ENCODE measurements around the gene ARL13B.

The ARL13B gene

DNA sequence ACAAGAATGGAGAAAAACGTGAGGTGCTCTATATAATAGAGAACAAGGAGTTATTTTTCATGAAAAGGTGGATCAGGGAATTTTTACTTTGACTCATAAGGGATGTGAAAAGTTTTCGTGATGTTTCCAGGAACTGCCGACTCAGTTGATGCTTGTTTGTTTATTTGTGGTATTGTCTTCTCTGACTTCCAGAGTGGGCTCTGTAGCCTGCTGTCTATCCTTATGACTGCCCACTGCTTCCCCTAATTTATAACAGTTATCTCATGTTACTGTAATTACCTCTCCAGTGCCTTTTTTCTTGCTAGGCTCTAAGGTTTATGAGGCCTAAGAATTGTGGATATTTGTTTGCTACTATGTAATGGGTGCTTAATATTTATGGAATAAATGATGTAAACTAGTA, 12.3 kb downstream of the ARL13B start:
- WGBS (ENCODE audit: insufficient coverage, insufficient read length), result 100% methylated on average over 1 of the region's 3 CpGs
- no peak for DNase-seq (ENCODE audit: low read depth, low spot score)
- Histone ChIP-seq H3K27me3 (ENCODE audit: control insufficient read depth, insufficient read depth, low read length) (no peaks in the 10 kb centered on the region), H3K36me3 (ENCODE audit: control insufficient read depth, insufficient read depth, low read length) (no peaks in the 10 kb centered on the region), H3K4me1 (ENCODE audit: control insufficient read depth, insufficient read depth, low read length) (0 out of 2 replicates have a peak, but pooled peaks cover 1% of the 10 kb centered on the region), H3K27ac (ENCODE audit: low read length) (no peak overlapping the region), H3K4me3 (ENCODE audit: low read length) (no peak overlapping the region), H3K9me3 (ENCODE audit: control insufficient read depth, insufficient read depth, low read length) (no peaks in the 10 kb centered on the region)

DNA sequence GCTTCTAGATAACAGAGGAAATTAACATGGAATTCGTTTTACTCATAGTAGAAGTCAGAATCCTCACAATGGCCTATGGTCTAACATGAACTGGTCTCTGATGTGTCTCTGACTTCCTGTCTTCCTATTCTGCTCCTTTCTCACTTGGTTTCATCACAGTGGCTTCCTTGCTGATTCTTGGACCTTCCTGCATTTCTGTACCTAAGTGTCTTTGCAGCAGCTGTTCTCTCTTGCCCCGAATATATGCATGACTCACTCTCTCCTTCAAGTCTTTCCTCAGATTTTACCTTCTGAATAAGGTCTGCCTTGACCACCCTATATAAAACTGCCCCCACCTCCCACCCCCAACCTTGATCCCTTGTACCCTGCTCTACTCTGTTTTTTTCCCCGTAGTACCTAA, 14.1 kb downstream of the ARL13B start:
- no peak for DNase-seq (ENCODE audit: low read depth, low spot score)
- no peaks in the 10 kb centered on the region for H3K9me3 ChIP-seq (ENCODE audit: control insufficient read depth, insufficient read depth, low read length)
- no peaks in the 10 kb centered on the region for H3K27me3 ChIP-seq (ENCODE audit: control insufficient read depth, insufficient read depth, low read length)
- no CpG with 5 or more reads among the region's 3 CpGs for WGBS (ENCODE audit: insufficient coverage, insufficient read length)
- no peak overlapping the region for H3K27ac ChIP-seq (ENCODE audit: low read length)
- 0 out of 2 replicates have a peak, but pooled peaks cover 1% of the 10 kb centered on the region for H3K4me1 ChIP-seq (ENCODE audit: control insufficient read depth, insufficient read depth, low read length)
- H3K36me3 ChIP-seq (ENCODE audit: control insufficient read depth, insufficient read depth, low read length), result no peaks in the 10 kb centered on the region
- H3K4me3 ChIP-seq (ENCODE audit: low read length), result no peak overlapping the region

DNA sequence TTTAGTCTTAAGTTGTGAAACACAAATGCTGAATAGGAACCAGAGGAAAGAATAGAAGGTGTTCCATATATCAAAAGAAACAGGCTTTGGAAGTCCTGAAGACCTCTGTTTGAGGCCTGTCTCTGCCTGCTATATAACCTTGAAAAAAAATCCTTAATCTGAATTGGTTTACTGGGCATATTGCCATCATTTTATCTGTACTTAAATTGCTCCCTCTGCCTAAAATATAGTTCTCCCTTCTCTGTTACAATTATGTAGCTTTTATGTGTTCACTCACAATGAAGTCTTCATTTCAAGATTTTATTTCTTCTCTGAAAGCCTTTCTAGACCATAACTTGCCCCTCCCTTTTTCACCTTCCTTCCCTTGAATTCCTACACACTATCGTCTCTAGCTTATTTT, 21.2 kb downstream of the ARL13B start:
- Histone ChIP-seq H3K27me3 (ENCODE audit: control insufficient read depth, insufficient read depth, low read length) (no peaks in the 10 kb centered on the region), H3K9me3 (ENCODE audit: control insufficient read depth, insufficient read depth, low read length) (no peaks in the 10 kb centered on the region), H3K36me3 (ENCODE audit: control insufficient read depth, insufficient read depth, low read length) (no peaks in the 10 kb centered on the region), H3K4me3 (ENCODE audit: low read length) (no peak overlapping the region), H3K27ac (ENCODE audit: low read length) (no peak overlapping the region), H3K4me1 (ENCODE audit: control insufficient read depth, insufficient read depth, low read length) (no peaks in the 10 kb centered on the region)
- no CpG with 5 or more reads among the region's 1 CpG for WGBS (ENCODE audit: insufficient coverage, insufficient read length)
- no peak for DNase-seq (ENCODE audit: low read depth, low spot score)

DNA sequence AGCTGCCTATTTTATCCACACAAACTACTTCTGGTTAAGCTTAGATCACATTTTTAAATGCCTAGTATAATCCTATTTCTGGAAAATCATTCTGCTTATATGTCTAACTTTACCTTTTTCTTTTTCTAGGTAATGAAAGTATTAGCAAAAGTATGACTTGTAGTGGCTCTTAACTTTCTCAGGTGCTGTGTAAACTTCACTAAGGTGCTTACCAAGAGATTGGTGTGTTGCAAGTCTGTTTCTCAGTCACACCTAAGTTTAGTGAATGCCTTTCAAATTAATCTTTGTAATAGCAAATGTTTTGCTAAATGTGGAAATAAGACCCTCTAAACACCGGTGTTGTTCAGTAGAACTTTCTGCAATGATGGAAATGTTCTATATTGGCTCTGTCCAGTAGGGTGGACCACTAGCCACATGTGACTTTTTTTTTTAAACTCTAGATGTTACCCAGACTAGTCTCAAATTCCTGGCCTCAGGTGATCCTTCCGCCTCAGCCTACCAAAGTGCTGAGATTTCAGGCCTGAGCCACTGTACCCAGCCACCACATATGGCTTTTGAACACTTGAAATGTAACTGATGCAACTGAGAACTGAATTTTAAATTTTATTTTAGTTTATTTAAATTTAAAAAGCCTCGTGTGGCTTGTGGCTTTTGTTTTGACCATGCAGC, 22.0 kb downstream of the ARL13B start:
- H3K36me3 ChIP-seq (ENCODE audit: control insufficient read depth, insufficient read depth, low read length), result no peaks in the 10 kb centered on the region
- H3K9me3 ChIP-seq (ENCODE audit: control insufficient read depth, insufficient read depth, low read length), result no peaks in the 10 kb centered on the region
- no CpG with 5 or more reads among the region's 3 CpGs for WGBS (ENCODE audit: insufficient coverage, insufficient read length)
- no peak for DNase-seq (ENCODE audit: low read depth, low spot score)
- no peak overlapping the region for H3K27ac ChIP-seq (ENCODE audit: low read length)
- no peaks in the 10 kb centered on the region for H3K4me1 ChIP-seq (ENCODE audit: control insufficient read depth, insufficient read depth, low read length)
- no peaks in the 10 kb centered on the region for H3K27me3 ChIP-seq (ENCODE audit: control insufficient read depth, insufficient read depth, low read length)
- no peak overlapping the region for H3K4me3 ChIP-seq (ENCODE audit: low read length)

DNA sequence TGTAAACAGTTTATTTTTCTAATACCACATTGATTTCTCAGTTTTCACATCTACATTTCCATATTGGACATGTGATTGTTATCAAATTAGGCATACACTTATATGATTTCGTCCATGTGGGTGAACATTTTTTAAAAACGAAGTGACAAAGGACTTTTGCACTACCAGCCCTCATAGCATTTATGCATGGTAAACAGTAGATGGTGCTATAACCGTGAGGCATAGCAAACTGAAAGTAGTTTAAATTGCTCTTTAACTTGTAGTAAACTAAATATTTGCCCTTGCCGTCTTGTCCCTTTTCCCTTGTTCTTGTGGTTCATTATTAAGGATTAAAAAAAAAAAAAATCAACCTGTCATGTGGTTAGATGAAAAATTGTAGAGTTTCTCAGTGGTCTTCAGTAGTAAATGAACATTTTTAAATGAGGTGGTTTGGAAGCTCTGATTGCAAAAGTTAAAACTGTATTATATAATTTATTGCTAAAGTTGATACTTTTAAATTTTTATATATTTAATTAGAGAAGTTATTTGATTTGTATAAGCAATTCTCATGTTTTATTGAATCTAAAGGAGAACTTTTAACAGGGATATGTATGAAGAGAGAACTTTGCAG, 24.5 kb downstream of the ARL13B start:
- DNase-seq (ENCODE audit: low read depth, low spot score), result no peak
- H3K27ac ChIP-seq (ENCODE audit: low read length), result no peak overlapping the region
- H3K9me3 ChIP-seq (ENCODE audit: control insufficient read depth, insufficient read depth, low read length), result no peaks in the 10 kb centered on the region
- H3K36me3 ChIP-seq (ENCODE audit: control insufficient read depth, insufficient read depth, low read length), result no peaks in the 10 kb centered on the region
- no peaks in the 10 kb centered on the region for H3K27me3 ChIP-seq (ENCODE audit: control insufficient read depth, insufficient read depth, low read length)
- no CpG with 5 or more reads among the region's 4 CpGs for WGBS (ENCODE audit: insufficient coverage, insufficient read length)
- H3K4me1 ChIP-seq (ENCODE audit: control insufficient read depth, insufficient read depth, low read length), result no peaks in the 10 kb centered on the region
- no peak overlapping the region for H3K4me3 ChIP-seq (ENCODE audit: low read length)

DNA sequence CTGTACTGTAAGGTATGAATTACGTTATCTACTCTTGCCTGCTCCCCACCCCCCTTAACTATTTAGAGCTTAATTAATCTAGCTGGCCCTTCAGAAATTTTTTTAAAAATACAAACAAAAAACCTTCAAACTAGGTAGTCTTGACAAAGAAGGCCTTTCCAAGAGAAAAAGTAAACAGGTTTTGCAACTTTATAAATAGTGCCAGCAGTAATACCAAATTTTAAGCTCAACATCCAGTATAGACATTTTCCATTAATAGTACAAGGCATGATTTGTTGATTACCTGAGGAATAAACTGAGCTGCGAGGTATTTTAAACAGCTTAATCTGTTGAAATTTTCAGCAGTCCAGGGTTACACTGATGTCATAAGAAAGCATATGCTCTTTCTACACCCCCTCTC, 28.3 kb downstream of the ARL13B start:
- no peaks in the 10 kb centered on the region for H3K36me3 ChIP-seq (ENCODE audit: control insufficient read depth, insufficient read depth, low read length)
- no peak overlapping the region for H3K27ac ChIP-seq (ENCODE audit: low read length)
- H3K4me1 ChIP-seq (ENCODE audit: control insufficient read depth, insufficient read depth, low read length), result no peaks in the 10 kb centered on the region
- no peaks in the 10 kb centered on the region for H3K9me3 ChIP-seq (ENCODE audit: control insufficient read depth, insufficient read depth, low read length)
- H3K4me3 ChIP-seq (ENCODE audit: low read length), result no peak overlapping the region
- DNase-seq (ENCODE audit: low read depth, low spot score), result no peak
- no peaks in the 10 kb centered on the region for H3K27me3 ChIP-seq (ENCODE audit: control insufficient read depth, insufficient read depth, low read length)
- WGBS (ENCODE audit: insufficient coverage, insufficient read length), result no CpG with 5 or more reads among the region's 2 CpGs

DNA sequence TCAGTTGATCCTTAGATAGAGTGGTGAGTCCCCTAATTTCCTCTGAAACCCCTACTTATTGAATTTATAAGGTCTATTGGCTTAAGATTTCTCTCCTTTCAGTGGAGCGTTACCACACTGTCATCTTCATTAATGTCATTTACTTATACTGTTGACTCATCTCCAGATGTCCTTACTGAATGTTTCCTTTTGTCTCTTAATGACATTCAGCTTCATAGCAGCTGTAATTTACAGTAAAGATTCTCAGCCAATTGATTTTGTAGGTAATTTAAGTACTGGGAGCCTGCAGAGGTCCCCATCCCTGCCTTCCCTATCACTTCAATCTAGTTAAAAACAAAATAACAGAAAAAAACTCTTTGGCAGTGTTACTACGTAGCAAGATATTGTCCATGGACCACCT, 29.7 kb downstream of the ARL13B start:
- H3K4me1 ChIP-seq (ENCODE audit: control insufficient read depth, insufficient read depth, low read length), result no peaks in the 10 kb centered on the region
- no peak overlapping the region for H3K27ac ChIP-seq (ENCODE audit: low read length)
- no peaks in the 10 kb centered on the region for H3K36me3 ChIP-seq (ENCODE audit: control insufficient read depth, insufficient read depth, low read length)
- WGBS (ENCODE audit: insufficient coverage, insufficient read length), result no CpG with 5 or more reads among the region's 2 CpGs
- no peaks in the 10 kb centered on the region for H3K27me3 ChIP-seq (ENCODE audit: control insufficient read depth, insufficient read depth, low read length)
- H3K4me3 ChIP-seq (ENCODE audit: low read length), result no peak overlapping the region
- no peaks in the 10 kb centered on the region for H3K9me3 ChIP-seq (ENCODE audit: control insufficient read depth, insufficient read depth, low read length)
- no peak for DNase-seq (ENCODE audit: low read depth, low spot score)

DNA sequence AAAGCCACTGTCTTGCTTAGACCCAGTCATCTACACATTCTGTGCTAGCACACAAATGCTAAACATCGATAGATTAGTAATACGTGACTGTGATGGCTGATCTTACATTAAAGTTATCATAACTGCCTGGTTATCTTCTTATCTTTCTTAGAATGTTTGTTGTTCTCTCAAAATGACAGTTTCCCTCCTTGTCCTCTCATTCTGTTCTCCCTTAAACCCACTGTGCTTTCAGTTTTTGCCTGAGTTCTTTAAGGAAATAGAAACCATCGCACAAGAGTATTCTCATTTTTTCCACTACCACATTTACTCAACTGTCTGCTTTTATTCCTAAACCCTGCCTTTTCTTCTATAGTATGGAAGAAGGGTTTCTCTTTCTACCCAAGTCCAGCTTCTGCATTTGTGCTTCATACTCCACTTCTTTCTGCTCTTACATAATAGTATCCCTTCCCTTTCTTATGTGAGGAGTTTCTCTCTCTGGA, 31.3 kb downstream of the ARL13B start:
- no peaks in the 10 kb centered on the region for H3K9me3 ChIP-seq (ENCODE audit: control insufficient read depth, insufficient read depth, low read length)
- H3K27me3 ChIP-seq (ENCODE audit: control insufficient read depth, insufficient read depth, low read length), result no peaks in the 10 kb centered on the region
- no peak overlapping the region for H3K4me3 ChIP-seq (ENCODE audit: low read length)
- no peaks in the 10 kb centered on the region for H3K4me1 ChIP-seq (ENCODE audit: control insufficient read depth, insufficient read depth, low read length)
- no peak for DNase-seq (ENCODE audit: low read depth, low spot score)
- no CpG with 5 or more reads among the region's 3 CpGs for WGBS (ENCODE audit: insufficient coverage, insufficient read length)
- H3K36me3 ChIP-seq (ENCODE audit: control insufficient read depth, insufficient read depth, low read length), result no peaks in the 10 kb centered on the region
- no peak overlapping the region for H3K27ac ChIP-seq (ENCODE audit: low read length)

DNA sequence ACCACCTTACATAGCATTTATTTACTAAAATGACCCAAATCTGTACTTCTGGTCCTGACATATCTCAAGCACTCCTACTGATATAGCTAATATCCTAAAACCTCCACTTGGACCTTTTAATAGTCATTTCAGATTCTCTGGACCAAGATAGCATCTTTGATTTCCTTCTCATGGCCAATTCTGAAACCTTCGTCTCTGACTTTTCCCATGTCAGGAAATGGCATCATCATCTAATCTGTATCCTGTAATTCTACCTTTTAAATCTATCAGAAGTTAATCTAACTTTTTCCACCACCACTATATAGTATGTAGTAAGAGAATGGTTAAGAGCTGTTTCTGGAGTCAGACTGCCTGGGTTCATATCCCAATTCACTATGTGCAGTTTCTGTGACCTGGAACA, 32.2 kb downstream of the ARL13B start:
- Histone ChIP-seq H3K9me3 (ENCODE audit: control insufficient read depth, insufficient read depth, low read length) (no peaks in the 10 kb centered on the region), H3K27ac (ENCODE audit: low read length) (no peak overlapping the region), H3K4me1 (ENCODE audit: control insufficient read depth, insufficient read depth, low read length) (no peaks in the 10 kb centered on the region), H3K4me3 (ENCODE audit: low read length) (no peak overlapping the region), H3K36me3 (ENCODE audit: control insufficient read depth, insufficient read depth, low read length) (no peaks in the 10 kb centered on the region), H3K27me3 (ENCODE audit: control insufficient read depth, insufficient read depth, low read length) (no peaks in the 10 kb centered on the region)
- no peak for DNase-seq (ENCODE audit: low read depth, low spot score)
- no CpG with 5 or more reads among the region's 1 CpG for WGBS (ENCODE audit: insufficient coverage, insufficient read length)

DNA sequence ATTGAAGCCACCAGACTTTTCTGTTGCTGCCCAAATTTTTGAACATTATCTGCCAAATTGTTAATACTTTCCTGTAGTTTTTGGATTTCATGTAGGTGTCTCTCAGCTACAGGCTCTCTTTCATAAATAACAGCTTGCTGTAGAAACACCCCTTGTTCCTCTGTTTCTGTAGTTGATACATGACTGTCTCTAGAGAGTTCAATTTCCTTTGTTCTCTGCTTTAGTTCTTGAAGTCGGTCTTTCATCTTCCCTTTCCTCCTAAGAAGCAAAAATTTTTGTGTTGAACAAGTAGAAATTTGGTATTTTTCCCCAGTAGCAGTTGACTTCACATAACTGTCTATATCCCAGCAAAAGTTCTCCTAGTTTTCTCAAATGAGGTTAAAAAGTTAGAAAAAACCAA, 35.1 kb downstream of the ARL13B start:
- no peak overlapping the region for H3K4me3 ChIP-seq (ENCODE audit: low read length)
- no peaks in the 10 kb centered on the region for H3K9me3 ChIP-seq (ENCODE audit: control insufficient read depth, insufficient read depth, low read length)
- H3K4me1 ChIP-seq (ENCODE audit: control insufficient read depth, insufficient read depth, low read length), result no peaks in the 10 kb centered on the region
- WGBS (ENCODE audit: insufficient coverage, insufficient read length), result no CpG with 5 or more reads among the region's 1 CpG
- no peaks in the 10 kb centered on the region for H3K36me3 ChIP-seq (ENCODE audit: control insufficient read depth, insufficient read depth, low read length)
- no peak overlapping the region for H3K27ac ChIP-seq (ENCODE audit: low read length)
- H3K27me3 ChIP-seq (ENCODE audit: control insufficient read depth, insufficient read depth, low read length), result no peaks in the 10 kb centered on the region
- no peak for DNase-seq (ENCODE audit: low read depth, low spot score)

DNA sequence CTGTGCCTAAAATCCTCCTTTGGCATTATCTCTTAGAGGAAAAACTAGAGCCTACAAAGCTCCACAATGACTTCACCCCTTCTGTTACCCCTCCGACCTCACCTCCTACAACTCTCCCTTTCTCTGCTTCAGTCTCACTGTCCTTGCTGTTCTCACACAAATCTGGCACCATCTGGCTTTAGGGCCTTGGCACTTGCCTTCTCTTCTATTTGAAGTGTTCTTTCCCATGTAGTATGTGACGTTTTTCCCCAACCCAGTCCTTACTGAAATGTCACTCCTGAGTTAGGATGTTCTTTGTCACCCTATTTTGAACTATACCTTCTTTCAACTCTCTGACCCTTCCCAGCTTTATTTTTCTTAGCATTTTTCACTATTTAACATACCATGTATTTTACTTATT, 39.7 kb downstream of the ARL13B start:
- no CpG with 5 or more reads among the region's 2 CpGs for WGBS (ENCODE audit: insufficient coverage, insufficient read length)
- Histone ChIP-seq H3K9me3 (ENCODE audit: control insufficient read depth, insufficient read depth, low read length) (no peaks in the 10 kb centered on the region), H3K4me3 (ENCODE audit: low read length) (no peak overlapping the region), H3K27ac (ENCODE audit: low read length) (no peak overlapping the region), H3K36me3 (ENCODE audit: control insufficient read depth, insufficient read depth, low read length) (no peaks in the 10 kb centered on the region), H3K4me1 (ENCODE audit: control insufficient read depth, insufficient read depth, low read length) (no peaks in the 10 kb centered on the region), H3K27me3 (ENCODE audit: control insufficient read depth, insufficient read depth, low read length) (no peaks in the 10 kb centered on the region)
- DNase-seq (ENCODE audit: low read depth, low spot score), result no peak

All from iPS DF 6.9 (cell line).